Central memory CD8-positive, alpha-beta T cell (primary cell): ENCODE data around the gene SH2D6.
"Not testable (repeated sequence)": the region's sequence is repeated elsewhere in the genome, so short reads cannot be mapped to it uniquely, and the experiment has no call there.

Source experiments
- ATAC-seq: fragments of 150-1000 bp; cut with Tn5 transposase; replicated peaks from 2 replicates; pipeline ENCODE4 v1.10.0; 2022; ENCODE audit warnings: mild to moderate bottlenecking, moderate FRiP score, moderate number of reproducible peaks; ENCODE audit not compliant: poor library complexity, severe bottlenecking; ENCODE audit errors: extremely low read depth
- DNase-seq, 2 donors: peaks; one replicate each; pipeline ENCODE4 v3.0.0; 2021; ENCODE audit warnings: low spot score in 2 of 2
- H3K27ac Mint-ChIP-seq: one replicate; pipeline ENCODE4 v1.8.0; 2022; ENCODE audit warnings: low read depth, mild to moderate bottlenecking, moderate library complexity, mixed read lengths
- H3K27me3 Mint-ChIP-seq: one replicate; pipeline ENCODE4 v1.8.0; 2022; ENCODE audit warnings: mixed read lengths
- H3K36me3 Mint-ChIP-seq: one replicate; pipeline ENCODE4 v1.8.0; 2022; ENCODE audit warnings: mild to moderate bottlenecking, moderate library complexity, mixed read lengths; ENCODE audit not compliant: insufficient read depth
- H3K4me1 Mint-ChIP-seq: one replicate; pipeline ENCODE4 v1.8.0; 2022; ENCODE audit warnings: mixed read lengths
- H3K4me3 Mint-ChIP-seq: one replicate; pipeline ENCODE4 v1.8.0; 2022; ENCODE audit warnings: mild to moderate bottlenecking, moderate library complexity, mixed read lengths
- H3K9me3 Mint-ChIP-seq: one replicate; pipeline ENCODE4 v1.8.0; 2022; ENCODE audit warnings: mixed read lengths

Gene SH2D6

DNA sequence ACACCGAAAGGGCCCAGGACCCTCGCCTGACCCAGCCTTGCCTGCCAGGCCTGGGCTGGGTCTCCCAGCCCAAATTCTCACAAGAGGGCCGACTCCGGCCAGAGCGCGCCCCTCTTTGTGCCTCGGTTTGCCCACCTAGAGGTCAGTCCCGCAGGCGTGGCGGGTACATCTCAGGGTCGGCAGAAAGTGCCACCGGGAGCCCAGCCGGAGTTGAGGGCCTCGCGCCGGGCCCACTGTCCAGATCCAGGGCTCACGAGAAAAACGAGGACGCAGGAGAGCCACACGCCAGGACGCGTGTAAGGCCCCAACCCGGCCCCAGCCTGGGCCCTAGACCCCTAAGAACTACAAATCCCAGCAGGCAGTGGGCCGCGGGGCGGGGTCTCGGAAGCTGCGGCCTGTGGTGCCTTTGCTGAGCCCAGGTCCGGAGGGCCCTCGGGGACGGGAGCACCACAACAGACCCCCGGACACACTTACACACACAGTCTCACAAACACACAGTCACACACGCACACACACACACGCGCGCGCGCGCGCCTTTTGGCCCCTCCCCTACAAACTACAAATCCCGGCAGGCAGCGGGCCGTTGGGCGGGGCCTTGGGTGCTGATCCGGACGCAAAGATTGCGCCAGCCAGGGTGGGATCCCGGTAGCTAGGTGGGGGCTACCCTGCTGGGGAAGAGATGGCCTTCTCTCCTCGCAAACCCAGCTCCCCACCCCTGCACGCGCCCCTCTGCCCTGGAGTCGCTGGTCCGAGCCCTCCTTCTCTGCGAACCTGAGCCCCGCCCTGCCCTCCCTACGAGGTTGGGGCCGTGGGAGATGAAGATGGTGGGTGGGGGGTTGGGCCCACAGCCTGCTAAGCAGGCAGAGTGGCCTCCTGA lies at the start of gene SH2D6:
SH2D6 (plus strand) TSS at position 583 of the 877 bp plus-strand sequence. CDS start 10,752 bp downstream, outside the sequence.
- Mint-ChIP-seq H3K4me1 (peaks cover 26% of the 10 kb centered on the region), H3K27me3 (peaks cover 6% of the 10 kb centered on the region)

DNA sequence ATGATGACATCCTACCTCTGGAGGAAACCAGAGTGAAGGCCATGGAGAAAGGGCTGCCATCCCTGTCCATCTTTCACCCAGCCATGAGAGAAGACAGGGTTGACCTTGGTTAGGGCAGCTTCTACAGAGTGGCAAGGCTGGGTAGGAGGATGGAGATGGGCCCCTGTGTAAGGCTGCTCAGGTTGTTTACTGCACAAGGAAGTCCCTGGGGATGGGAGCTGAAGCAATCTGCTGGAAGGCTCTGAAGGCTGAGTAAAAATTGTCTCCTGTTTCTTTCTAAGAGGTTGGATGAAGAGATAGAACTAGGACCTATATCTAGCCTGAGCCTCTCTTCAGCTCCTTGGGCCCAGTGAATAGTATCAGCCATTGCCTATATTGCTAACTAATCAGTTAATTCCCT lies 49.6 kb upstream of the SH2D6 start:
- no peak for DNase-seq
- peaks cover 11% of the 10 kb centered on the region for H3K36me3 Mint-ChIP-seq

More for the DNA sequence above, at the start of gene SH2D6:
- Mint-ChIP-seq H3K27ac (peak within 1 kb of the TSS; percentile 92), H3K9me3 (no peaks in the 10 kb centered on the region), H3K4me3 (peak within 1 kb of the TSS; percentile 89), H3K36me3 (peaks cover 6% of the 10 kb centered on the region)
- peak; percentile 72 to 78 for DNase-seq
- ATAC-seq = peak; percentile 84

DNA sequence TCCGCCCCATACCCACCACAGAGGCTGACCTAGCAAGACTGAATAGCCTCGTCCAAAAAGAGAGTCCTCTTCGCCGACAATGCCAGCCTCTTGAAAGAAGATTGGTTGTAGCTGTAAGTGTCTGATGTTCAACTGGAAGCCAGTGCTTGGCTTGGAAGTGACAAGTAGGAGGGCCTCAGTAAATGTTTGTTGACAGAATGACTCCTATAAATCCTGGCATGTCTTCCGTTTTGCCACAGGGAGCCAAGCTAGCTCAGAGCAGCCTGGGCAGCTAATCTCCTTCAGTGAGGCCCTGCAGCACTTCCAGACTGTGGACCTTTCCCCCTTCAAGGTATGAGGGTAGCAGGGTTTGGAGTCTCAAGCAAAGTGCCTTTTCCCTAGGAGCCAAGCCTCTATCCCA lies 49.0 kb upstream of the SH2D6 start:
- Mint-ChIP-seq H3K27me3 (no peaks in the 10 kb centered on the region), H3K4me1 (no peaks in the 10 kb centered on the region), H3K4me3 (no peak overlapping the region), H3K27ac (no peak overlapping the region), H3K36me3 (peaks cover 11% of the 10 kb centered on the region), H3K9me3 (no peaks in the 10 kb centered on the region)
- no peak for DNase-seq
- no peak for ATAC-seq

More for the DNA sequence above, 49.6 kb upstream of the SH2D6 start:
- H3K4me1 Mint-ChIP-seq = no peaks in the 10 kb centered on the region
- no peak overlapping the region for H3K27ac Mint-ChIP-seq
- H3K4me3 Mint-ChIP-seq = no peak overlapping the region
- no peaks in the 10 kb centered on the region for H3K9me3 Mint-ChIP-seq
- no peaks in the 10 kb centered on the region for H3K27me3 Mint-ChIP-seq
- no peak for ATAC-seq

GRCh38 chr2:85371045-85371444 lies 47.5 kb upstream of the SH2D6 start:
- no peaks in the 10 kb centered on the region for H3K27me3 Mint-ChIP-seq
- DNase-seq (no peak), ATAC-seq (no peak)
- H3K36me3 Mint-ChIP-seq = peaks cover 8% of the 10 kb centered on the region
- no peak overlapping the region for H3K4me3 Mint-ChIP-seq
- H3K27ac Mint-ChIP-seq = no peak overlapping the region
- H3K9me3 Mint-ChIP-seq = no peaks in the 10 kb centered on the region
- H3K4me1 Mint-ChIP-seq = no peaks in the 10 kb centered on the region

- Mint-ChIP-seq H3K4me1 (no peaks in the 10 kb centered on the region), H3K27ac (no peak overlapping the region), H3K36me3 (peaks cover 16% of the 10 kb centered on the region), H3K27me3 (no peaks in the 10 kb centered on the region), H3K9me3 (no peaks in the 10 kb centered on the region), H3K4me3 (no peak overlapping the region)
- DNase-seq = no peak
- no peak for ATAC-seq
Measured at GRCh38 chr2:85376291-85377065, 42.0 kb upstream of the SH2D6 start.

- no peak overlapping the region for H3K4me3 Mint-ChIP-seq
- peaks cover 16% of the 10 kb centered on the region for H3K36me3 Mint-ChIP-seq
- ATAC-seq (no peak), DNase-seq (no peak)
- H3K9me3 Mint-ChIP-seq = no peaks in the 10 kb centered on the region
- H3K4me1 Mint-ChIP-seq = no peaks in the 10 kb centered on the region
- H3K27me3 Mint-ChIP-seq = no peaks in the 10 kb centered on the region
- peak overlapping the region; percentile 2 for H3K27ac Mint-ChIP-seq
Measured at GRCh38 chr2:85377083-85377482, 41.4 kb upstream of the SH2D6 start.

- H3K4me1 Mint-ChIP-seq = no peaks in the 10 kb centered on the region
- no peak for DNase-seq
- peaks cover 19% of the 10 kb centered on the region for H3K36me3 Mint-ChIP-seq
- no peaks in the 10 kb centered on the region for H3K9me3 Mint-ChIP-seq
- H3K27ac Mint-ChIP-seq = no peak overlapping the region
- ATAC-seq = no peak
- H3K27me3 Mint-ChIP-seq = no peaks in the 10 kb centered on the region
- no peak overlapping the region for H3K4me3 Mint-ChIP-seq
Measured at GRCh38 chr2:85378257-85378656, 40.3 kb upstream of the SH2D6 start.

DNA sequence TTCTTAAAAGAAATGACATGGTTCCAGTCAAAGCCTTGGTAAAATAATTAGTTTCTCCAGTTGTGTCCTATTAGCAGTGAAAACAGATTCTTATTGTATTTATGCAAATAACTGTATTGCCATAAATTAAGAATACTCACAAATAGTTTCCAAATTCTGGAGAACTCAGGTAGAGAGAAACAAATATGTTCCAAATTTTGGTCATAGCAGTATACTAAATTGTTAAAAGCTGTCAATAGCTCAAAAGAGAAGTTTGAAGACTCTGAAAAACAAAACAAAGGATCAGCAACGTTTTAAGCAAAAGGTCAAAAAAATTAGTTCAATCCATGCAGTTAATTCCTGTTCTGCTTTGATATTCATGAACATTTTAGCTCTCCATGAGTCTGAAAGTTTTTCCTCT lies 38.5 kb upstream of the SH2D6 start:
- Mint-ChIP-seq H3K27me3 (no peaks in the 10 kb centered on the region), H3K4me3 (no peak overlapping the region), H3K4me1 (no peaks in the 10 kb centered on the region), H3K36me3 (peaks cover 22% of the 10 kb centered on the region), H3K9me3 (no peaks in the 10 kb centered on the region), H3K27ac (no peak overlapping the region)
- ATAC-seq = no peak
- no peak for DNase-seq

DNA sequence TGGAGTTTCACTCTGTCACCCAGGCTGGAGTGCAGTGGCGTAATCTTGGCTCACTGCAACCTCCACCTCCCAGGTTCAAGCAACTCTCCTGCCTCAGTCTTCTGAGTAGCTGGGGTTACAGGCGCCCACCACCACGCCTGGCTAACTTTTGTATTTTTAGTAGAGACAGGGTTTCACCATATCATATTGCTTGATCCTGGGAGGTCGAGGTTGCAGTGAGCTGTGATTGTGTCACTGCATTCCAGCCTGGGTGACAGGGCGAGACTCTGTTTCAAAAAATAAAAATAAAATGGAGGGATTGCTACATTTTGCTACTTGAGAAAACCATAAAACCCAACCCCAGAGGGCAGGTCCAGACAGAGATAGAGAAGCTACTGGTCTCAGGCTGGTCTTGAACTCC lies 35.4 kb upstream of the SH2D6 start:
- not testable (repeated sequence) for DNase-seq, H3K9me3 Mint-ChIP-seq, H3K27ac Mint-ChIP-seq, H3K4me3 Mint-ChIP-seq, H3K27me3 Mint-ChIP-seq, H3K4me1 Mint-ChIP-seq, ATAC-seq
- H3K36me3 Mint-ChIP-seq = peaks cover 33% of the 10 kb centered on the region

GRCh38 chr2:85383850-85384249 lies 34.7 kb upstream of the SH2D6 start:
- no peak for ATAC-seq
- Mint-ChIP-seq H3K27me3 (no peaks in the 10 kb centered on the region), H3K27ac (no peak overlapping the region)

GRCh38 chr2:85385746-85386145 lies 32.8 kb upstream of the SH2D6 start:
- Mint-ChIP-seq H3K4me3 (no peak overlapping the region), H3K36me3 (peaks cover 27% of the 10 kb centered on the region), H3K27me3 (no peaks in the 10 kb centered on the region), H3K4me1 (no peaks in the 10 kb centered on the region), H3K27ac (no peak overlapping the region), H3K9me3 (no peaks in the 10 kb centered on the region)
- ATAC-seq = no peak
- no peak for DNase-seq

More at GRCh38 chr2:85383850-85384249, 34.7 kb upstream of the SH2D6 start:
- no peak for DNase-seq
- Mint-ChIP-seq H3K9me3 (no peaks in the 10 kb centered on the region), H3K4me3 (no peak overlapping the region), H3K4me1 (no peaks in the 10 kb centered on the region), H3K36me3 (peaks cover 28% of the 10 kb centered on the region)

DNA sequence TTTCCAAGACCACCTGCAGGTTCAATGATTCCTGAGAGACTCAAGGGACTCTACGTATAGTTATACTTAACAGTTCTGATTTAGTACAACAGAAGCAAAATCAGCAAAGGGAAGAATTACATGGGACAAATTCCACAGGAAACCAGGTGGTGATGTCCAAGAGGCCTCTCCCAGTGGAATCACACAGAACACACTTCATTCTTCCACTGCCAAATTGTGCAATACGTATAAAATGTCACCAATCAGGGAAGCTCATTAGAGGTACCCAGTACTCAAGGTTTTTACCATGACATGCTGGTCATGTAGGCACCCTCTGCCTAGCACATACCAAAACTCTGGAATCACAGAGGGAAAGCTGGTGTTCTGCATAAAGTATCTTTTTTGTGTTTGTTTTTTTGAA lies 30.8 kb upstream of the SH2D6 start:
- ATAC-seq (no peak), DNase-seq (no peak)
- no peaks in the 10 kb centered on the region for H3K4me1 Mint-ChIP-seq
- no peaks in the 10 kb centered on the region for H3K9me3 Mint-ChIP-seq
- H3K27me3 Mint-ChIP-seq = no peaks in the 10 kb centered on the region
- no peak overlapping the region for H3K4me3 Mint-ChIP-seq
- peaks cover 23% of the 10 kb centered on the region for H3K36me3 Mint-ChIP-seq
- no peak overlapping the region for H3K27ac Mint-ChIP-seq
